K562 treated with DMSO at 1 percent for 48 hours (cell line): ENCODE data around the gene ZNF578. TPM values are rescaled to one million over a fixed set of nuclear protein-coding genes. Genes with fewer than 3 reads are reported as not detected.

Source experiments
- total RNA-seq: library from RNA; unstranded; fragments of 300-600 nt; gene quantifications from 2 replicates; pipeline ENCODE4 v1.2.3, GENCODE V29; 2022; ENCODE audit warnings: low replicate concordance; ENCODE audit errors: extremely low read depth

ZNF578 gene
- total RNA-seq = not detected in 2 replicates

GRCh38 chr19:52453324-52454094 is at the start of gene ZNF578:
ZNF578 (plus strand) TSS chr19:52453553; CDS start chr19:52501846, 48,293 bp downstream.

GRCh38 chr19:52428937-52429336 is 24.4 kb upstream of the ZNF578 start, which contains the start of gene ZNF534:
ZNF534 (plus strand) TSS chr19:52429148; CDS start chr19:52431475, 2,327 bp downstream.

GRCh38 chr19:52527134-52527955 is 74.0 kb downstream of the ZNF578 start, which contains the start of gene ZNF808:
ZNF808 (plus strand) TSS chr19:52527668; CDS start chr19:52543285, 15,617 bp downstream.

Other genes with a start within 250 kb of the ZNF578 start
- gene ZNF766, start 184.0 kb upstream of the ZNF578 start, total RNA-seq = not detected in 2 replicates
- not detected in 2 replicates for gene ZNF480, start 156.4 kb upstream of the ZNF578 start, total RNA-seq
- not detected in 2 replicates for gene ZNF610, start 117.3 kb upstream of the ZNF578 start, total RNA-seq
- gene ZNF880, start 83.6 kb upstream of the ZNF578 start, total RNA-seq = not detected in 2 replicates
- not detected in 2 replicates for gene ZNF528, start 55.7 kb upstream of the ZNF578 start, total RNA-seq
- not detected in 2 replicates for gene ZNF534, start 24.4 kb upstream of the ZNF578 start, total RNA-seq
- gene ZNF808, start 74.1 kb downstream of the ZNF578 start, total RNA-seq = not detected in 2 replicates
- gene ZNF701, start 116.7 kb downstream of the ZNF578 start, total RNA-seq = not detected in 2 replicates
- not detected in 2 replicates for gene ZNF83, start 184.8 kb downstream of the ZNF578 start, total RNA-seq